Astrocyte (in vitro differentiated cells and primary cell): ENCODE measurements around the gene GPR179.

Source experiments
- CTCF ChIP-seq: IDR thresholded peaks from 2 replicates; pipeline ENCODE4 v1.5.1; 2011; ENCODE audit warnings: low read depth, mild to moderate bottlenecking, inconsistent platforms, low read length, moderate library complexity; ENCODE audit not compliant: insufficient read depth
- EZH2 ChIP-seq: IDR thresholded peaks from 2 replicates; pipeline ENCODE4 v1.6.1; 2012; ENCODE audit warnings: mild to moderate bottlenecking, low read length, inconsistent platforms; ENCODE audit not compliant: insufficient read depth

- TF ChIP-seq EZH2 (no peak), CTCF (no peak)
Measured at GRCh38 chr17:38364741-38365140, 21.0 kb upstream of the GPR179 start.
